ENCODE measurements around the gene CCDC106.

The CCDC106 gene

DNA sequence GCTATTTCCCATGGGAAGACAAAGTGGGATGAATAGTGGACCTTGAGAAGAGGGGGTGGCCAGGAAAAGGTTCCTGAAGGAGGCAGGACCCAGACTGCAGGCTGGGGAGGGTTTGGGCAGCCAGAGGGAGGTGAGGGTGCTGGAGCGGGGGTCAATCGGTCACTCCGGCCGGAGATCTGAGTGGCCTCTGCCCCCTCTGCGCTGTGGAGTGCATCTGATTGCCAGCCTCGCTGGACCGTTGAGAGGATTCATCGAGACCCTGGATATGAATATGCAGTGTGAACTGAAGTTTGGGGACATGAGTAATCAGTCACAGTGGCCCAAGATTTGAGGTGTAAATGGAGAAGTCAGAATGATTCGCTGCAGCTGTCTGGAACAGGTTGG lies 12.7 kb upstream of the CCDC106 start:
- H3K4me3 ChIP-seq (ENCODE audit: low read depth, low read length) = peak overlapping the region; percentile 99

DNA sequence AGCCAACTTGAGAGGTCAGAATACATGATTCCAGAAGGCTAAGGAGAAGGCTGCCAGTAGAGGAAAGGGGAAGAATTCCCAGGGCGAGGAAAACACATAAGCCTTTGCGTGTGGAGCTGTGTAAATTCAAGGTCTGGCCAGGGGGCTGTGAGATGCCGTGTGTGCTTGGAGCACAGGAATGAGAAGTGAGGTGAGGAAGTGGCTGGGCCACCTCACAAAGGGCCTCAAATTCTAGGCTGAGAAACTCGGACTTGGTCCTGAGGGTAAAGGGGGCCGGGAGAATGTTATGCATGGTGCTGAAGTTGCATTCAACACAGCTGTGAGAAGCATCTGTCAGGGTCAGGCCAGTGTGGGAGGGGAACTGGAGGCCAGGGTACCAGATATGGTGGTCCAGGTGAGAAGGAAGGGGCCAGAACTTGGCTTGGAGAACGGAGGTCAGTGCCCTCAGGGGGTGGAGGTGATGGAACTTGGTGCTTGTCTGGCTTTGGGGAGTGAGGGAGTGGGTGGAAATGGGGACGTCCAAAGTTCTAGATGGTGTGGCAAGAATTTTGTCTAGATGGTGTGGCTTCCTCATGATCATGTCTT lies 12.1 kb upstream of the CCDC106 start:
- peak overlapping the region; percentile 99 for H3K4me3 ChIP-seq (ENCODE audit: low read depth, low read length)

DNA sequence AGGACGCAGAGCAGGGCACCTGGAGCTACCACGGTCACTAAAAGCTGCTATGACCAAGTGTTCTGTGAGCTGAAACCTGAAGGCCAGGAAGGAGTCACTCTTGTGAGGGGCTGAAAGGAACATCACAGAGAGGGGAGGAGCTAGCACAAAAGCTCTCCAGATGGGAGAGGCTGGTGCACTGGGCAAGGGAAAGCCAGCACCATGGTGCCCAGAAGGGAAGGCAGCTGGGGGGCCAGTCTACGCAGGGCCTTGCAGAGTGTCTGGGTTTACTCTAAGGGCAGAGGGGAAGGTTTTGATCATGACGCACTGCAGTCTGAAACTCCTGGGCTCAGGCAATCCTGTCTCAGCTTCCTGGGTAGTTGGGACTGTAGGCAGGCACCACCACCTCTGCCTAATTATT lies 11.3 kb upstream of the CCDC106 start:
- H3K4me3 ChIP-seq (ENCODE audit: low read depth, low read length) = no peak overlapping the region

DNA sequence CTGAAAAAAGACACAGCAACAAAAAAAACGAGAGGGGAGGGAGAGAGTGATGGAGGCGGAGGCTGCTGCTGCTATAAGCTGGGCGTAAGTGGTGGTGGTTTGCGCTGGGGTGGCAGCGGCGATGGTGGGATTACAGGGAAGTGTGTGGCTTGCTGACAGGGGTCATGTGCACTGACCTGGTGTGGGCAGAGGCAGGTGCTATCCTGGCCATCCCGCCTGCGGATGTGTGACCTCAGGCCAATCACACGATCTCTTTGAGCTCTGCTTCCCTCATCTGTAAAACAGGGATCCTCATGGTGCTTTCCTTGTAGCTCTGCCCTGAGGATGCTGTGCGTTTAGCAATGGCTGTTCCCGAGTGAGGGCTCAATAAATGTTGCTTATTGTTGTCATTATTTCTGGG lies 10.5 kb upstream of the CCDC106 start:
- no peak overlapping the region for H3K4me3 ChIP-seq (ENCODE audit: low read depth, low read length)

- no peak overlapping the region for H3K4me3 ChIP-seq (ENCODE audit: low read depth, low read length)
Measured at GRCh38 chr19:55638864-55639359, 9.1 kb upstream of the CCDC106 start.

DNA sequence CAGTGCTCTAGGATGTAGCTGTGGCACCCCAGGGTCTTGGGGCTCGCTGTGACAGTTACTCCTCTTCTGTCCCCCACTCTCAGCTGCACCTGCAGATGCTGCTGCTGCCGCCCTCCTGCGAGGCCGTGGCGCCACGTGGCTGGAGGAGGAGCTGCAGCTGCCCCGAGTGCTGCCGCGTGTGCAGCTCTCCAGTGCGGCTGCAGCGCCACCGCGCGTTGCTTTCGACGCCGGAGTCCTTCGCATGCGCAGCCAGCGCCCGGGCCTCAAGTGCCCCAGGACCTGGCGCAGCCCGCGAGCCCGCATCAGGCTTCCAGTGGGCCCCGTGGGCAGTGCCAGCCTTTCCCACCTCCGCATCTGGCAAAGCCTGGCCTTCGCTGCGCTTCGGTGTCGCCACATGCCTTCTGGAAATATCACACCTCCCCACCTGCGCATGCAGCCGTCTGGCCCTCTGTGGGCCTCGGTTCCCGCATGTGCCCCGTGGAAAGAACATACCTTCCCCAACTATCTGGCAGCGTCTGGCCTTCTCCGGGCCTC lies 7.9 kb upstream of the CCDC106 start:
- peak overlapping the region; percentile 37 for H3K4me3 ChIP-seq (ENCODE audit: low read depth, low read length)

- H3K4me3 ChIP-seq (ENCODE audit: low read depth, low read length) = peak within 1 kb of the TSS; percentile 64
Measured at GRCh38 chr19:55640577-55641425, 7.2 kb upstream of the CCDC106 start, which contains the start of gene ZNF580. Gene ZNF580, plus strand, starts transcription at chr19:55641002. Its CDS starts 1,507 bp downstream, at chr19:55642509.

- H3K4me3 ChIP-seq (ENCODE audit: low read depth, low read length) = peak overlapping the region; percentile 64
Measured at GRCh38 chr19:55641426-55642152, 6.4 kb upstream of the CCDC106 start.

DNA sequence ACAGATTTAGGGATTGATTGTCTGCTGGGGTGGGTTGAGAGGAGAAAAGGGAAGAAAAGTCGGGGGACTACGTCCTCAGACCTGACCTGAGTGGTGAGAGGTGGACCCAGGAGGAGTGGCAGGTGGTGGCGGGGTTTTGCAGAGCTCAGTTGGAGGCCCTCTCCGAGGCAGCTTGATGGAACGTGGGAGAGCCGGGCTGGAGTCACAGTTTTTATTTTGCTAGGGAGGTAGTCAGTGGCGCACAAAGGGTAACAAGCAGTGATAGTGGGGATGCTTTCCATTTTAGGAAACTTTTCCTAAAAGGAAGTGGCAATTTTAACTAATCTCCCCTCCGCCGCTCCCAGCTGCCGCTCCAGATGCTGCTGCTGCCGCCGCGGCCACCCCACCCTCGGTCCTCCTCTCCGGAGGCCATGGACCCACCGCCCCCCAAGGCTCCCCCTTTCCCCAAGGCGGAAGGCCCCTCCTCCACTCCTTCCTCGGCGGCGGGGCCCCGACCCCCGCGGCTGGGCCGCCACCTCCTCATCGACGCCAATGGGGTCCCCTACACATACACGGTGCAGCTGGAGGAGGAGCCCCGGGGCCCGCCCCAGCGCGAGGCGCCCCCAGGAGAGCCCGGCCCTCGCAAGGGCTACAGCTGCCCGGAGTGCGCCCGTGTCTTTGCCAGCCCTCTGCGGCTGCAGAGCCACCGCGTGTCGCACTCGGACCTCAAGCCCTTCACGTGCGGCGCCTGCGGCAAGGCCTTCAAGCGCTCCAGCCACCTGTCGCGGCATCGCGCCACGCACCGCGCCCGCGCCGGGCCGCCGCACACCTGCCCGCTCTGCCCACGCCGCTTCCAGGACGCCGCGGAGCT lies 5.6 kb upstream of the CCDC106 start:
- H3K4me3 ChIP-seq (ENCODE audit: low read depth, low read length) = peak overlapping the region; percentile 87

GRCh38 chr19:55643003-55643886 lies 4.8 kb upstream of the CCDC106 start, which contains the start of gene ZNF581:
Gene ZNF581, plus strand, starts transcription at chr19:55643649. Its CDS starts 923 bp downstream, at chr19:55644572.
- H3K4me3 ChIP-seq (ENCODE audit: low read depth, low read length) = peak within 1 kb of the TSS; percentile 87

DNA sequence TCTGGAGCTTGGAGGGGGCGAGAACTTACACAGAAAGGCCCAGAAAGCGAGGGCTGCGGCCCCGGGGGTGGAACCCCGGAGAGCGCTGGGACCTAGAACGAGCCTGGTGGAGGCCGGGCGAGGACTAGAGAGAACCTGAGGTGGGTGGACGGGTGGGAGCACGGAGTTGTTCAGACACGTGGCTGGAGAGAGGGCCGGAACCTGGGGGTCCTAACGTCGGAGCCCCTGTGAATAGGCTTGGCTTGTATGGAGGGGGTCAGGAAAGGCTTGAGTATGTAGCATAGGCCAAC lies 4.2 kb upstream of the CCDC106 start:
- H3K4me3 ChIP-seq (ENCODE audit: low read depth, low read length) = peak overlapping the region; percentile 87

- H3K4me3 ChIP-seq (ENCODE audit: low read depth, low read length) = peak overlapping the region; percentile 87
Measured at GRCh38 chr19:55644191-55644833, 3.7 kb upstream of the CCDC106 start.

DNA sequence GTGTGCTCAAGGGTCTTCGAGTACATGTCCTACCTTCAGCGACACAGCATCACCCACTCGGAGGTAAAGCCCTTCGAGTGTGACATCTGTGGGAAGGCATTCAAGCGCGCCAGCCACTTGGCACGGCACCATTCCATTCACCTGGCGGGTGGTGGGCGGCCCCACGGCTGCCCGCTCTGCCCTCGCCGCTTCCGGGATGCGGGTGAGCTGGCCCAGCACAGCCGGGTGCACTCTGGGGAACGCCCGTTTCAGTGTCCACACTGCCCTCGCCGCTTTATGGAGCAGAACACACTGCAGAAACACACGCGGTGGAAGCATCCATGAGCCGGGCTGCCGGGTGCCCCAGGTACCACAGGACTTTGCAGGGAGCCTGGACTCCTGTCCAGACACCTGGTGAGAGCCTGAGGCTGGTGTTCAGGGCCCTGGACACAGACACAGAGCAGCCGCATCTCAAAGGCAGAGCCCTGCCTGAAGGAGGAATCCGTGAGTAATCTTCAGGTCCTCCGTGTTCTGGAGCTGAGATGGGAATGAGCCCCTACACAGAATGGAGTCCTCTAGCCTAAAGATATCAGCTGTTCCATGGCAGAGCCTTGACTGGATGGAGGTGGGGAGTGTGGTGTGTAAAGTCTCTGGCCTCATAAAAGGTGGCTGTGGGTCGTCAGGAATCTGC lies 3.0 kb upstream of the CCDC106 start:
- no peak overlapping the region for H3K4me3 ChIP-seq (ENCODE audit: low read depth, low read length)

- H3K4me3 ChIP-seq (ENCODE audit: low read depth, low read length) = no peak overlapping the region
Measured at GRCh38 chr19:55645512-55645881, 2.5 kb upstream of the CCDC106 start.

- H3K4me3 ChIP-seq (ENCODE audit: low read depth, low read length) = peak overlapping the region; percentile 83
Measured at GRCh38 chr19:55646889-55647731, 902 bp upstream of the CCDC106 start.

- H3K4me3 ChIP-seq (ENCODE audit: low read depth, low read length) = peak overlapping the region; percentile 83
Measured at GRCh38 chr19:55648585-55649267, 714 bp downstream of the CCDC106 start.
